SJSA1 (cell line): Measurements from ENCODE around the gene GEMIN5. TPM values are rescaled to one million over a fixed set of nuclear protein-coding genes. Genes with fewer than 3 reads are reported as not detected.

Experiments used
- DNase-seq, 2 experiments: peaks; one replicate each; pipeline ENCODE4 v3.0.0-alpha.2; 2015 to 2020; ENCODE audit warnings: low spot score in 2 of 2, low read depth in 1 of 2
- H3K27ac ChIP-seq: fragments of 250-450 bp; sonication (Bioruptor Pico); 2 replicates; pipeline ENCODE4 v1.5.1; 2020; ENCODE audit warnings: mild to moderate bottlenecking, moderate library complexity
- H3K27me3 ChIP-seq: fragments of 250-450 bp; sonication (Bioruptor Pico); replicated peaks from 2 replicates; pipeline ENCODE4 v1.5.1; 2020; ENCODE audit warnings: mild to moderate bottlenecking, moderate library complexity
- H3K36me3 ChIP-seq: fragments of 250-450 bp; sonication (Bioruptor Pico); 2 replicates; pipeline ENCODE4 v1.5.1; 2020; ENCODE audit warnings: mild to moderate bottlenecking
- H3K4me1 ChIP-seq: fragments of 250-450 bp; sonication (Bioruptor Pico); replicated peaks from 2 replicates; pipeline ENCODE4 v1.6.1; 2021; ENCODE audit warnings: mild to moderate bottlenecking
- H3K4me3 ChIP-seq: fragments of 250-450 bp; sonication (Bioruptor Pico); 2 replicates; pipeline ENCODE4 v1.5.1; 2020; ENCODE audit warnings: mild to moderate bottlenecking
- H3K9me3 ChIP-seq: fragments of 250-450 bp; sonication (Bioruptor Pico); replicated peaks from 2 replicates; pipeline ENCODE4 v1.5.1; 2020; ENCODE audit warnings: mild to moderate bottlenecking
- total RNA-seq: library from RNA; depleted of rRNA; stranded (reverse); fragments of >200 nt; shearing (Covaris generic); gene quantifications from 2 replicates; pipeline ENCODE4 v1.2.3, GENCODE V29; 2014

GEMIN5 gene
- total RNA-seq, 1 experiment from 2014 or later: 26.7 TPM

GRCh38 chr5:154860123-154860522 is 77.9 kb downstream of the GEMIN5 start:
- H3K36me3 ChIP-seq: peaks cover 21% of the 10 kb centered on the region

GRCh38 chr5:154858972-154859871 is 78.8 kb downstream of the GEMIN5 start:
- H3K27ac ChIP-seq: 0 out of 2 replicates have a peak overlapping the region, but pooled peaks have one; percentile 95
- no peaks in the 10 kb centered on the region for H3K9me3 ChIP-seq
- peaks cover 15% of the 10 kb centered on the region for H3K36me3 ChIP-seq
- peak overlapping the region; percentile 61 for H3K4me3 ChIP-seq
- peaks cover 18% of the 10 kb centered on the region for H3K4me1 ChIP-seq
- DNase-seq: peak in 1 of 2 experiments; percentile 51
- no peaks in the 10 kb centered on the region for H3K27me3 ChIP-seq

More at GRCh38 chr5:154860123-154860522, 77.9 kb downstream of the GEMIN5 start:
- Histone ChIP-seq H3K27me3 (no peaks in the 10 kb centered on the region), H3K27ac (no peak overlapping the region), H3K9me3 (no peaks in the 10 kb centered on the region), H3K4me3 (peak overlapping the region; percentile 61; the same call in 1 of the 2 replicates), H3K4me1 (peaks cover 18% of the 10 kb centered on the region)
- no peak for DNase-seq

GRCh38 chr5:154858297-154858971 is 79.6 kb downstream of the GEMIN5 start, which contains the start of gene CNOT8:
CNOT8 (plus strand) TSS chr5:154858627; CDS start chr5:154863279, 4,652 bp downstream.
- Histone ChIP-seq H3K4me3 (peak within 1 kb of the TSS; percentile 61), H3K9me3 (no peaks in the 10 kb centered on the region), H3K4me1 (peaks cover 18% of the 10 kb centered on the region), H3K36me3 (peaks cover 9% of the 10 kb centered on the region), H3K27me3 (no peaks in the 10 kb centered on the region), H3K27ac (peak within 1 kb of the TSS; percentile 95)
- peak; percentile 100 for DNase-seq

GRCh38 chr5:154857530-154858296 is 80.3 kb downstream of the GEMIN5 start:
- peak overlapping the region; percentile 95 for H3K27ac ChIP-seq
- peak overlapping the region; percentile 61 for H3K4me3 ChIP-seq
- no peaks in the 10 kb centered on the region for H3K27me3 ChIP-seq
- no peaks in the 10 kb centered on the region for H3K9me3 ChIP-seq
- H3K36me3 ChIP-seq: 0 out of 2 replicates have a peak, but pooled peaks cover 3% of the 10 kb centered on the region
- peak; percentile 98 to 100 for DNase-seq
- peaks cover 18% of the 10 kb centered on the region for H3K4me1 ChIP-seq

- Histone ChIP-seq H3K9me3 (no peaks in the 10 kb centered on the region), H3K36me3 (no peaks in the 10 kb centered on the region), H3K4me3 (no peak overlapping the region), H3K4me1 (peaks cover 9% of the 10 kb centered on the region), H3K27ac (no peak overlapping the region), H3K27me3 (no peaks in the 10 kb centered on the region)
- DNase-seq: no peak
Observed at GRCh38 chr5:154851351-154851750, 86.7 kb downstream of the GEMIN5 start.

- H3K36me3 ChIP-seq: no peaks in the 10 kb centered on the region
- H3K4me1 ChIP-seq: peaks cover 9% of the 10 kb centered on the region
- H3K27me3 ChIP-seq: no peaks in the 10 kb centered on the region
- H3K4me3 ChIP-seq: no peak within 1 kb of the TSS
- DNase-seq: peak in 1 of 2 experiments; percentile 24
- no peak within 1 kb of the TSS for H3K27ac ChIP-seq
- no peaks in the 10 kb centered on the region for H3K9me3 ChIP-seq
Observed at GRCh38 chr5:154850255-154851062, 87.6 kb downstream of the GEMIN5 start, which contains the start of gene FAXDC2. FAXDC2 (minus strand) TSS chr5:154850603; CDS start chr5:154838178, 12,425 bp downstream.

GRCh38 chr5:154849791-154850201 is 88.2 kb downstream of the GEMIN5 start:
- Histone ChIP-seq H3K4me3 (no peak overlapping the region), H3K36me3 (no peaks in the 10 kb centered on the region), H3K27ac (no peak overlapping the region), H3K27me3 (no peaks in the 10 kb centered on the region), H3K4me1 (peaks cover 9% of the 10 kb centered on the region), H3K9me3 (no peaks in the 10 kb centered on the region)
- no peak for DNase-seq

GRCh38 chr5:154849264-154849785 is 88.7 kb downstream of the GEMIN5 start:
- Histone ChIP-seq H3K4me3 (no peak overlapping the region), H3K27me3 (no peaks in the 10 kb centered on the region), H3K9me3 (no peaks in the 10 kb centered on the region), H3K4me1 (peaks cover 9% of the 10 kb centered on the region), H3K36me3 (no peaks in the 10 kb centered on the region), H3K27ac (no peak overlapping the region)
- no peak for DNase-seq

GRCh38 chr5:154844809-154845208 is 93.2 kb downstream of the GEMIN5 start:
- H3K4me3 ChIP-seq: no peak overlapping the region
- DNase-seq: no peak
- H3K9me3 ChIP-seq: no peaks in the 10 kb centered on the region
- H3K36me3 ChIP-seq: no peaks in the 10 kb centered on the region
- no peaks in the 10 kb centered on the region; the same call in 1 of the 2 replicates for H3K4me1 ChIP-seq
- no peaks in the 10 kb centered on the region for H3K27me3 ChIP-seq
- no peak overlapping the region for H3K27ac ChIP-seq

- Histone ChIP-seq H3K36me3 (no peaks in the 10 kb centered on the region), H3K4me3 (no peak overlapping the region), H3K27me3 (no peaks in the 10 kb centered on the region), H3K27ac (no peak overlapping the region), H3K4me1 (no peaks in the 10 kb centered on the region), H3K9me3 (no peaks in the 10 kb centered on the region)
- no peak for DNase-seq
Observed at GRCh38 chr5:154842689-154843530, 95.1 kb downstream of the GEMIN5 start.

GRCh38 chr5:154841273-154841661 is 96.7 kb downstream of the GEMIN5 start:
- DNase-seq: no peak
- no peaks in the 10 kb centered on the region for H3K27me3 ChIP-seq
- H3K27ac ChIP-seq: no peak overlapping the region
- H3K9me3 ChIP-seq: no peaks in the 10 kb centered on the region
- H3K4me1 ChIP-seq: no peaks in the 10 kb centered on the region
- no peaks in the 10 kb centered on the region for H3K36me3 ChIP-seq
- no peak overlapping the region for H3K4me3 ChIP-seq
